Muscle layer of colon (tissue), 2 donors: Measurements from ENCODE around the gene PLXNA2.

ENCODE experiments used
- H3K27ac ChIP-seq: one replicate; pipeline ENCODE4 v1.7.0; 2013; ENCODE audit warnings: low read depth, mild to moderate bottlenecking, low read length, moderate library complexity
- H3K27me3 ChIP-seq, 2 donors: one replicate each; pipeline ENCODE4 v1.7.0; 2013; ENCODE audit warnings: low read length in 2 of 2, mild to moderate bottlenecking in 2 of 2; ENCODE audit not compliant: insufficient read depth in 2 of 2, control insufficient read depth in 1 of 2
- H3K36me3 ChIP-seq: one replicate; pipeline ENCODE4 v1.7.0; 2013; ENCODE audit warnings: mild to moderate bottlenecking, low read length; ENCODE audit not compliant: insufficient read depth
- H3K4me1 ChIP-seq: one replicate; pipeline ENCODE4 v1.7.0; 2013; ENCODE audit warnings: mild to moderate bottlenecking, low read length; ENCODE audit not compliant: insufficient read depth
- H3K4me3 ChIP-seq, 2 donors: one replicate each; pipeline ENCODE4 v1.7.0; 2013; ENCODE audit warnings: low read length in 2 of 2, low read depth in 1 of 2, mild to moderate bottlenecking in 1 of 2, moderate library complexity in 1 of 2
- H3K9ac ChIP-seq: one replicate; pipeline ENCODE4 v1.7.0; 2013; ENCODE audit warnings: low read length
- H3K9me3 ChIP-seq: one replicate; pipeline ENCODE4 v1.7.0; 2013; ENCODE audit warnings: mild to moderate bottlenecking, low read length
- donor health status: abdominal sarcoma.
- donor health status: Adenocarcinoma of cecum.

Gene PLXNA2

DNA sequence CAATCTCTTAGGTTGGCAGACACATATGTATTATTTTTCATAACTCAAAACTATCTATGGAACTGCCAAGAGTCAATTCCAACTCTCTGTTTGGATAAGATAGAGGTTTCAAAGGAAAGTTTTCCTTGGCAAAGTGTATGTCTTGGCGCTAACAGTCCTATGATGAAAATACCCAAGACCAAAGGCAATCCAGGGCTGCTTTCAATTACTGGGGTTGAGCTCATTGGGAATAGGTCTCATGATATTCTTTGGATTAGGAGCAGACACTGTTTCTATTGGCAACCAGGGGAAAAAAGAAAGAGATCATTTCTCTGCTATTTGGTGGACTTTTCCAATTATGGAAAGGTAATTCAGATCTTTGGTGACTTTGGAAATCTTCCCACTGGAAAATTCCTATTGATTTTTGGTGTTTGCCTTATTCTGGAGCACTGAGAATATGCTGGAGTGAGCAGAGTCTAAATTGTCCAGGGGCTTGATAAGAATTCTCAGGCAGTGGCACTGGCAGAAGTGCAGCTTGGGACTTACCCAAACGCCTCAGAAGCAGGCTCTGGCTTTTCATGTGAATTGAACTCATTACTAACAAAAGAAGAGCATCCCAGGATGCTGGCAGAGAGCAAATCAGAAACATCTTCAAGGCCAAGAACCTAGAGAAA lies 20.4 kb upstream of the PLXNA2 start:
- H3K4me1 ChIP-seq: peaks cover 9% of the 10 kb centered on the region

DNA sequence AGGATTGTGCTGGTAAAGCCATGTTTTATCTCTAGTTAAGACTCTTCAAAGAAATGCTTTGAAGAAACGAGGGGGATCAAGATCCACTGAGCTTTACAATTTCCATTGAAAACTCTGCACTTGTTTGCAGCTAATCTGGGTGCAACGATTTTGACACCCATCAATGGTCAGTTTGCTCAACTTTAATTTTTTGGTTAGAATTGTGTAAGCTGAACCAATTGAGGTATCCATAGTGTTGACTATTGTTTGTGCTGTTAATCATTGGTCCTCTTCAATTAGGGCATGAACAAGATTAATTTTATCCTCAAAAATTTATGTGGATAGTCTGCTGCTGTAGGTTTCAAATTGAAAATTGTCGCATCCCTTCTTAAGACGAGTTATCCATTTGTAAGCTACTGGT lies 17.7 kb upstream of the PLXNA2 start:
- H3K9ac ChIP-seq: no peak overlapping the region
- no peak overlapping the region for H3K27ac ChIP-seq
- H3K36me3 ChIP-seq: no peaks in the 10 kb centered on the region

More for the DNA sequence above, 20.4 kb upstream of the PLXNA2 start:
- no peak overlapping the region for H3K9ac ChIP-seq
- no peak overlapping the region for H3K4me3 ChIP-seq
- H3K27ac ChIP-seq: no peak overlapping the region
- H3K9me3 ChIP-seq: no peaks in the 10 kb centered on the region
- no peaks in the 10 kb centered on the region for H3K36me3 ChIP-seq
- H3K27me3 ChIP-seq: peaks cover 0 to 7% of the 10 kb centered on the region in 2 donors

DNA sequence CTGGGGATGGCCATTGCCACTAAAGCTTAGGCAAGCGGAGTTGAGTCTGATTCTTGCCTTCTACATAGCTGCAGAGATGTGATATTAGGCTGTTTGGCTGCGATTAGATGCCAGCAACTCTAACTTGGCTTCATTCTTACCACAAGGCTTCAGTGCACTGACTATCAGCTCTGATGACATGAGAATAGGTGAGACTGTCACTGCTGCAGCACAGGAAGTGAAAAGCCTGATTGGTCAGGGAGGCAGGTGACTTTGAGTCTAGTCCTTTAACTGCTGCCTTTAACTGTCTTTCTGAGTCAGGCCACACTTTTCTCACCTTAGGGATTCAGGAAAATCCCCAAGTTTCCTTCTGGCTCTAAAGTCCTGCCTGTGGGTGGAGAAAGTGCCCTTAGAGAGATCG lies 14.1 kb upstream of the PLXNA2 start:
- Histone ChIP-seq H3K27ac (no peak overlapping the region), H3K4me3 (no peak overlapping the region), H3K9me3 (no peaks in the 10 kb centered on the region), H3K36me3 (no peaks in the 10 kb centered on the region), H3K4me1 (no peaks in the 10 kb centered on the region), H3K27me3 (no peaks in the 10 kb centered on the region), H3K9ac (no peak overlapping the region)

More for the DNA sequence above, 17.7 kb upstream of the PLXNA2 start:
- Histone ChIP-seq H3K27me3 (no peaks in the 10 kb centered on the region), H3K9me3 (no peaks in the 10 kb centered on the region), H3K4me1 (no peaks in the 10 kb centered on the region), H3K4me3 (no peak overlapping the region)

DNA sequence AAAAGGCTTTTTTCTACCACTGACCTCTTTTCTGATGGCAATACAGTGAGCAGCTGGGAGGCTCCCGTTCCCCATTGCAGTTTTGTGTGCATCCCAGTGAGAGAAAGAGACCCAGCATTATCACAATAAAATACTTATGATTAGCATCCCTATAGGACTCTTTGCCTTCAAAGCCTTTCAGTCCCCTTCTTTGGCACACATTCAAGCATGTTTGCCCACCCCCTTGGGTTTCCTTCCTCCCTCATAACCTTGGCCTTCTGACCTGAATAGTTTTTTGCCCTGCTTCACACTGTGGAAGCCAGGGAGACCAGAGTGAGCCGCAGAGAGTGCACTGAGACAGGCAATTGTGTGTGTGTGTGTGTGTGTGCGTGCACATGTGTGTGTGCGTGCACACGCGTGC lies 13.2 kb upstream of the PLXNA2 start:
- no peak overlapping the region for H3K9ac ChIP-seq
- no peaks in the 10 kb centered on the region for H3K4me1 ChIP-seq
- no peaks in the 10 kb centered on the region for H3K27me3 ChIP-seq

DNA sequence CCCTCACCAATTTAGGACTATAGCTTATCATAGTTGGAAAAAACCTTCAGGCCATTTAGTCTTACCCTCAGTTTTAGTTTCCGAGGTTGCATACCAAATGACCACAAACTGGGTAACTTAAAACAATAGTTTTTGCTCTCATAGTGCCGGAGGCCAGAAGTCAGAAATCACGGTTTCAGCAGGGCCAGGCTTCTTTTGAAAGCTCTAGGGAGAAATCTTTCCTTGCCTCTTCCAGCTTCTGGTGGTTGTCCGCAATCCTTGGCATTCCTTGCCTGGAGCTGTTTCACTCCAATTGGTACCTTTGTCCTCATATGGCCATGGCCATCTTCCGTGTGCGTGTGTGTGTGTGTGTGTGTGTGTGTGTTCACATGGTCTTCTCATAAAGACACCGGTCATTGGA lies 12.4 kb upstream of the PLXNA2 start:
- no peak overlapping the region for H3K9ac ChIP-seq
- H3K4me3 ChIP-seq: no peak overlapping the region
- no peak overlapping the region for H3K27ac ChIP-seq
- no peaks in the 10 kb centered on the region for H3K27me3 ChIP-seq
- H3K4me1 ChIP-seq: no peaks in the 10 kb centered on the region
- H3K9me3 ChIP-seq: no peaks in the 10 kb centered on the region
- H3K36me3 ChIP-seq: no peaks in the 10 kb centered on the region

More for the DNA sequence above, 13.2 kb upstream of the PLXNA2 start:
- no peak overlapping the region for H3K4me3 ChIP-seq
- H3K9me3 ChIP-seq: no peaks in the 10 kb centered on the region
- H3K36me3 ChIP-seq: no peaks in the 10 kb centered on the region
- H3K27ac ChIP-seq: no peak overlapping the region

DNA sequence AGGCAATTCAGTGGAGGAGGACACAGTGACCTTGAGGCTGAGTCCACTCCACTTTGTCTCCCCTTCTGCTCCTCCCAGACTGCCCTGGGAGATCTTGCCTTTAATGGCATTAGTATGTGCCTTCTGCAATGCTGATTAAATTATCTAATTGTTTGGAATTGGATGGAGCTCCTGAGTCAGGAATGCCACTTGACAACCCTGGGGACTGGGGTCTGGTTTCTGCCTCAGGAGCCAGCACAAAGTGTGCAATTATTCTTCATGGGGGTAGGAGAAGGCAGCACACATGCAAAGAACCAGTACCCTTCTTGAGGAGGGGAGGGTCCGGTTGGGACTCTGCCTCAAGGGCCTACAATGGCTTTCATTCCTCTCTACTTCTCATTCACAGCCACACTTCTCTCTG lies 11.9 kb upstream of the PLXNA2 start:
- no peak overlapping the region for H3K4me3 ChIP-seq
- no peaks in the 10 kb centered on the region for H3K4me1 ChIP-seq
- no peaks in the 10 kb centered on the region for H3K36me3 ChIP-seq
- no peaks in the 10 kb centered on the region for H3K27me3 ChIP-seq
- no peaks in the 10 kb centered on the region for H3K9me3 ChIP-seq
- H3K9ac ChIP-seq: no peak overlapping the region
- no peak overlapping the region for H3K27ac ChIP-seq

DNA sequence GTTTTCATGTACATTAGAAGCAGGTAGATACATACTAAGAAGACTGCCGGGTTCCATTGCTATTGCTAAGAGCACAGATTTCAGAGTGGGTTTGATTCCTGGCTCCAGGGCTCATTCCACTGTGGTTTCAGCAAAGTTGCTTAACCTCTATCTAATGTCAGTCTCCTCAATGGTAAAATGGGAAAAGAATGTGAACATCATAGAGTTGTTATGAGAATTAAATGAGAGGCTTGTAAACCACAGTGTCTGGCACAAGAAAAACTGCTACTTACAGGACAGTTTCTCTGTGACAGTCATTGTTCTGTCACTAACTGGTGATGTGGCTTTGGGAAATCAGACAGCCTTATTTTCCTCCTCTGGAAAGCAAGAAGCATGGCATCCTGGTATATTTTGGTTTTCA lies 10.7 kb upstream of the PLXNA2 start:
- H3K27me3 ChIP-seq: no peaks in the 10 kb centered on the region
- no peaks in the 10 kb centered on the region for H3K4me1 ChIP-seq
- H3K36me3 ChIP-seq: no peaks in the 10 kb centered on the region
- no peak overlapping the region for H3K27ac ChIP-seq
- H3K9ac ChIP-seq: no peak overlapping the region
- H3K4me3 ChIP-seq: no peak overlapping the region
- H3K9me3 ChIP-seq: no peaks in the 10 kb centered on the region

DNA sequence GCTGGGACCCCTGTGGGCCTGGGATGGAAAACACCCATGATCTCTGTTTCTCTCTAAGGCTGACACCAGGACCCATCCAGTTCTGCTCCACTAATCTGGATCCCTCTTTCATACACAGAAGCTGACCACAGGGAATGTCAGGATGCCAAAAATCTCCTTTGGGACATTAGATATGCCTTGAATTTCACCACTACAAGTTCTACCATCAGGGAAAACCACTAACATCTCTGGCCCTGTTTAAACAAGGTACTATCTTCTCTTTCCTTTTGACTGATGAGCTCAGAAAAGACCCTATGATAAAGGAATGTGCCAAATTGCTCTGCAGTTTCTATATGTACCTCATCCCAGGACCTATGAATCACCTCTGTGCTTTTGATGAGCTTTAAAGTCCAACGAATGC lies 10.2 kb upstream of the PLXNA2 start:
- Histone ChIP-seq H3K27ac (no peak overlapping the region), H3K36me3 (no peaks in the 10 kb centered on the region), H3K9me3 (no peaks in the 10 kb centered on the region)

DNA sequence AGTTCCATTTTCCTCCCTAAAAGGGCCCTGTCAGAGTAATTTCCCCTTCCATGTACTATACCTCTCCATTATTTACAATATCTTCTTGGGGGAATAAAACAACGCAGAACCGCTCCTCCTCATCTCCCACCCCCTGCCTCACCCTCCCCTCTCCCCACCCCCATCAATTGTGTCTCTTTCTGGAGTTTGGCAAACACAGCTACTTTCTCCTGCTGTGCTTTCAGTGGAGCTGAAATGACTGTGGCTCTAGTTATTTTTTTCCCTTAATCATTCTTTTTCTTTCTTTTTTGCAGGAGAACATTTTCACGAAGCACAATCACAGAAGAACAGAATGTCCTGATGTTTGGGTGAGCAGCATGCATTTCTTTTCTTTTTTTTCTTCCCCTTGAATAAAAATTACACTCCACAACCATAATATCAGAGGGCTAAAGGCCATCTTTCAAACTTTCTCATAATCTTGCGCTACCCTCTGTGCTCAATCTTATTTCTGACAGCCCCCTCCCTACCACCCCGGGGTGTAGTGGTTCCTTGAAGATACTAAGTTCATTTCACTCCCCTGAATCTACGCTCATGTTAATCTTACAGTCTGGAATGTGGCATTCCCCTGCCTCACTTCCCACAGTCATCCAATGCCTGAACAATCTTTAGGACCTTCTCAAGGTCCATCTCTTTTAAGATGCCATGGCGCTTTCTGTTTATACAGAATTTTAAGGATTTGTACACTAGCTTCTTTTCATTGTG lies 8.8 kb upstream of the PLXNA2 start:
- Histone ChIP-seq H3K4me3 (no peak overlapping the region), H3K9ac (no peak overlapping the region), H3K27ac (no peak overlapping the region)

More for the DNA sequence above, 10.2 kb upstream of the PLXNA2 start:
- Histone ChIP-seq H3K9ac (no peak overlapping the region), H3K4me1 (no peaks in the 10 kb centered on the region), H3K27me3 (no peaks in the 10 kb centered on the region), H3K4me3 (no peak overlapping the region)

DNA sequence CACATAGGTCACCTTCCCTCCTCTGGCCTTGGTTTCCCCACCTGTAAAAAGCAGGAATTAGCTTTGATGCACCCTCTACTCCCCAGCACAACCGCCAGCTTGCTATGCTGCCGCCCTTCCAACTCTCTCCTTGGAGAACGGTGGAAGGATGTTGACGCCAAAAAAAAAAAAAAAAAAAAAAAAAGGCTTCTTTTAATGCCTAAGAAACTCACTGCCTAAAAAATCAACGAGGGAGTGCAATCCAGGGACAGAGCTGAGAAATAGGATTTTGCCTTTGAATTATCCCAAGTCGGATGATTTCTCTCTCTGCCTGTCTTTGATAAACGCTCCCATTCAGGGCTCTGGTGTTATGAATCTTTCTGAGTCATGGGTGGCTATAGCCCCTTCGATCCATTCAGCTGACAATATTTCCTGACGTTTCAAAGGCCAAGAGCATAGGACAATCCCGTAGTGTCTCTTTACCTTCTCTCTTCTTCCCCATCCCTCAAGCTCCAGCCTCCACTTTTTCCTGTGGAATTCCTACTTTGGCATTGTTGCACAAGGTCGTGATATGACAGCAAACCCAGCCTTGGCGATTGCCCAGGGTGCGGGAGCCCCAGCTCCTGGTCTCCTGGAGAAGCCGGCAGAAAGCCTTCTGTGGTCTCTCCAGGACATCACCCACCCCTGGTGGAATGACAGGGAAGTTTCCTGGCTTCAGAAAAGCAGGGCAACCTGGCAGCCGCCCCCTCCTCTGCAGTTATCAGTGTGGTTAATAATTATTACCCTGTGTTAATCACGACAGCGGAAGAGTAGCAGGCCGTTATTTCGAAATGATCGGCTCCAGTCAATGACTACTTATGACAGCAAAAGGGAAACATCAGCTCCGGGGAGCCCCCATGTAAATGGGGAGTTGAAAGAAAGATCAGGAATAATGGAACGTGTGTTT lies 8.0 kb upstream of the PLXNA2 start:
- H3K27me3 ChIP-seq: no peaks in the 10 kb centered on the region
- H3K27ac ChIP-seq: no peak overlapping the region
- H3K36me3 ChIP-seq: no peaks in the 10 kb centered on the region
- H3K4me1 ChIP-seq: no peaks in the 10 kb centered on the region
- H3K9me3 ChIP-seq: no peaks in the 10 kb centered on the region
- H3K4me3 ChIP-seq: no peak overlapping the region
- H3K9ac ChIP-seq: no peak overlapping the region

More for the DNA sequence above, 8.8 kb upstream of the PLXNA2 start:
- no peaks in the 10 kb centered on the region for H3K27me3 ChIP-seq
- no peaks in the 10 kb centered on the region for H3K36me3 ChIP-seq
- H3K4me1 ChIP-seq: no peaks in the 10 kb centered on the region
- H3K9me3 ChIP-seq: no peaks in the 10 kb centered on the region

DNA sequence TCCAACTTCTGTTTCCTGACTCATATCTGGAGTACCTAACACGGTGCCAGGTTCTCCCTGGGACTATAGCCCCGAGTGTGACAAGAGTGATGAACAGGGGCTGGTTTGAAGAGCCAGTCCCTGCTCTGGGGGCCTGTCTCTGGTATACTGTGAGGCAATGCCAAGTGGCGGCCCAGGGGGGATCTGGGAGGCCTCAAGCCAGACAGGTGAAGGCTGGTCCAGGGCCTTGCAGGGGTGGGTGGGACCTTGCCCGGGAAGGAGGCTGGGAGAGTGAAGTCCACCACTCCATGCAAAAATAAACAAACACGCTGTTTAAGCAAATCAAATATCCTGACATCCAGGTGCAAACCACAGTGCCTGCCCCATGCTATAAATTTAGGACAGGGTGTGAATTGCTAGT lies 6.8 kb upstream of the PLXNA2 start:
- H3K36me3 ChIP-seq: no peaks in the 10 kb centered on the region
- H3K27me3 ChIP-seq: no peaks in the 10 kb centered on the region
- no peak overlapping the region for H3K27ac ChIP-seq
- H3K9ac ChIP-seq: no peak overlapping the region
- H3K9me3 ChIP-seq: no peaks in the 10 kb centered on the region
- no peaks in the 10 kb centered on the region for H3K4me1 ChIP-seq
- no peak overlapping the region for H3K4me3 ChIP-seq
